HepG2 (cell line): Measurements from ENCODE around the gene LGALS3.

ENCODE experiments used
- ZNF512 ChIP-seq: sonication (generic); formaldehyde crosslinking; IDR thresholded peaks from 2 replicates; pipeline ENCODE4 v1.4.0; 2020; ENCODE audit warnings: mild to moderate bottlenecking, missing genetic modification reagents
- ZNF687 ChIP-seq: sonication (generic); formaldehyde crosslinking; IDR thresholded peaks from 2 replicates; pipeline ENCODE4 v1.5.1; 2020; ENCODE audit warnings: mild to moderate bottlenecking, missing genetic modification reagents, moderate library complexity

GRCh38 chr14:55118761-55119160 is 10.3 kb upstream of the LGALS3 start:
- TF ChIP-seq ZNF687 (CRISPR knock-in tag) (no peak), ZNF512 (CRISPR knock-in tag) (no peak)
